ENCODE measurements around the gene RAD17. TPM values are rescaled to one million over a fixed set of nuclear protein-coding genes. Genes with fewer than 3 reads are reported as not detected.
A peak's percentile ranks its signal among the peaks of the same experiment; 100 is the strongest.
"Not testable (repeated sequence)": the region's sequence is repeated elsewhere in the genome, so short reads cannot be mapped to it uniquely, and the experiment has no call there.

The RAD17 gene
- total and polyA plus RNA-seq, 2 experiments from 2014 or later: 26.0 to 29.0 TPM

- TF ChIP-seq CTCF (IDR thresholded peaks at IDR 0.05; ENCODE audit: low read depth, low read length): no peak
- Histone ChIP-seq H3K4me3 (peak overlapping the region; percentile 83), H3K9me3 (ENCODE audit: low read depth) (no peaks in the 10 kb centered on the region), H3K36me3 (peaks cover 12% of the 10 kb centered on the region), H3K27me3 (no peaks in the 10 kb centered on the region), H3K27ac (peak overlapping the region; percentile 100), H3K4me1 (ENCODE audit: low read depth) (peaks cover 24% of the 10 kb centered on the region)
- peak; percentile 38 to 49 for DNase-seq (ENCODE audit: low read depth in 1 of 2, low spot score in 1 of 2)
Observed at GRCh38 chr5:69368458-69369339, 919 bp upstream of the RAD17 start.

GRCh38 chr5:69370335-69370734 lies 717 bp downstream of the RAD17 start:
- not testable (repeated sequence) for H3K9me3 ChIP-seq (ENCODE audit: low read depth); H3K27me3 ChIP-seq; H3K27ac ChIP-seq; DNase-seq (ENCODE audit: low read depth in 1 of 2, low spot score in 1 of 2)
- Histone ChIP-seq H3K4me3 (peak overlapping the region; percentile 83), H3K36me3 (peaks cover 22% of the 10 kb centered on the region), H3K4me1 (ENCODE audit: low read depth) (peaks cover 21% of the 10 kb centered on the region)

- H3K27me3 ChIP-seq: no peaks in the 10 kb centered on the region
- no peaks in the 10 kb centered on the region for H3K9me3 ChIP-seq (ENCODE audit: low read depth)
- peaks cover 21% of the 10 kb centered on the region for H3K4me1 ChIP-seq (ENCODE audit: low read depth)
- peaks cover 18% of the 10 kb centered on the region for H3K36me3 ChIP-seq
- DNase-seq (ENCODE audit: low read depth in 1 of 2, low spot score in 1 of 2): no peak
- H3K27ac ChIP-seq: no peak overlapping the region
- H3K4me3 ChIP-seq: no peak overlapping the region
- TF ChIP-seq CTCF (IDR thresholded peaks at IDR 0.05; ENCODE audit: low read depth, low read length): no peak
Observed at GRCh38 chr5:69372394-69372793, 2.8 kb downstream of the RAD17 start.

GRCh38 chr5:69374911-69375446 lies 5.4 kb downstream of the RAD17 start:
- H3K4me3 ChIP-seq: no peak overlapping the region
- H3K27me3 ChIP-seq: no peaks in the 10 kb centered on the region
- no peaks in the 10 kb centered on the region for H3K9me3 ChIP-seq (ENCODE audit: low read depth)
- DNase-seq (ENCODE audit: low read depth in 1 of 2, low spot score in 1 of 2): no peak
- TF ChIP-seq CTCF (IDR thresholded peaks at IDR 0.05; ENCODE audit: low read depth, low read length): no peak
- no peak overlapping the region for H3K27ac ChIP-seq
- peaks cover 27% of the 10 kb centered on the region for H3K36me3 ChIP-seq
- peaks cover 14% of the 10 kb centered on the region for H3K4me1 ChIP-seq (ENCODE audit: low read depth)

- Histone ChIP-seq H3K27ac (no peak overlapping the region), H3K4me3 (no peak overlapping the region), H3K4me1 (ENCODE audit: low read depth) (no peaks in the 10 kb centered on the region), H3K9me3 (ENCODE audit: low read depth) (no peaks in the 10 kb centered on the region), H3K27me3 (no peaks in the 10 kb centered on the region), H3K36me3 (peaks cover 48% of the 10 kb centered on the region)
- TF ChIP-seq CTCF (IDR thresholded peaks at IDR 0.05; ENCODE audit: low read depth, low read length): no peak
- no peak for DNase-seq (ENCODE audit: low read depth in 1 of 2, low spot score in 1 of 2)
Observed at GRCh38 chr5:69378376-69378775, 8.8 kb downstream of the RAD17 start.
